ENCODE data around the gene SCAF8. TPM values are rescaled to one million over a fixed set of nuclear protein-coding genes. Genes with fewer than 3 reads are reported as not detected.
A peak's percentile ranks its signal among the peaks of the same experiment; 100 is the strongest.

Gene SCAF8
- total and polyA plus RNA-seq, 9 donors = 21.9 to 66.1 (median 54.3) TPM

- H3K27me3 ChIP-seq = no peaks in the 10 kb centered on the region
- WGBS, 3 donors = 58 to 70% (median 63%) methylated on average over 3 of the region's 3 CpGs
- H3K27ac ChIP-seq = no peak overlapping the region
- H3K4me3 ChIP-seq = no peak overlapping the region
- intact Hi-C loops (cut with DNase I) = no loop called here
- no peaks in the 10 kb centered on the region for H3K36me3 ChIP-seq
- TF ChIP-seq EP300 (IDR thresholded peaks at IDR 0.05) (no peak), CTCF (IDR thresholded peaks at IDR 0.05) (no peak)
- no peak for DNase-seq
- H3K9me3 ChIP-seq = no peaks in the 10 kb centered on the region
- H3K4me1 ChIP-seq (ENCODE audit: insufficient read depth) = peaks cover 2% of the 10 kb centered on the region
These were observed 148.9 kb downstream of the SCAF8 start for GRCh38 chr6:154882107-154882506.

MicroRNAs encoded within 50 kb of the gene (microRNA counts, 767-probe panel; counts per million panel counts)
- 530 counts per million, percentile 78 among the panel's probes with 10 or more counts for microRNA hsa-miR-1273c

Small RNA genes lying within 50 kb of the gene (microRNA-seq; reads per million reads assigned to microRNA genes)
- gene MIR1273C = 0 reads per million in 3 donors

Small RNA genes lying within 50 kb of the gene (small RNA-seq; reads per million reads assigned to genes)
- gene MIR1273C (not detected), gene RNU6-824P (not detected)

Other genes with a start within 250 kb of the SCAF8 start
- gene CNKSR3, start 222.7 kb upstream of the SCAF8 start, total RNA-seq = 10 to 100 TPM in 5 of 7 donors, 1 to 10 TPM in 2; 8.6 to 15.4 (median 12.8) TPM
- 10 to 100 TPM; 14.1 to 16.7 TPM for gene CNKSR3, start 222.7 kb upstream of the SCAF8 start, polyA plus RNA-seq

Data from ovary (tissue), 9 donors.